C4-2B (cell line): ENCODE data around the gene ABHD15.

ENCODE experiments used
- H3K27ac ChIP-seq: fragments of 450-650 bp; 2 replicates; pipeline ENCODE4 v1.5.1; 2017
- ZFX ChIP-seq: fragments of 450-650 bp; IDR thresholded peaks from 2 replicates; pipeline ENCODE4 v1.6.1; 2017
- TF ChIP-seq, protein P1 (sequence below): fragments of 450-650 bp; conservative IDR thresholded peaks from 2 replicates; pipeline ENCODE4 v1.5.1; 2017; ENCODE audit warnings: mild to moderate bottlenecking

ABHD15 gene

DNA sequence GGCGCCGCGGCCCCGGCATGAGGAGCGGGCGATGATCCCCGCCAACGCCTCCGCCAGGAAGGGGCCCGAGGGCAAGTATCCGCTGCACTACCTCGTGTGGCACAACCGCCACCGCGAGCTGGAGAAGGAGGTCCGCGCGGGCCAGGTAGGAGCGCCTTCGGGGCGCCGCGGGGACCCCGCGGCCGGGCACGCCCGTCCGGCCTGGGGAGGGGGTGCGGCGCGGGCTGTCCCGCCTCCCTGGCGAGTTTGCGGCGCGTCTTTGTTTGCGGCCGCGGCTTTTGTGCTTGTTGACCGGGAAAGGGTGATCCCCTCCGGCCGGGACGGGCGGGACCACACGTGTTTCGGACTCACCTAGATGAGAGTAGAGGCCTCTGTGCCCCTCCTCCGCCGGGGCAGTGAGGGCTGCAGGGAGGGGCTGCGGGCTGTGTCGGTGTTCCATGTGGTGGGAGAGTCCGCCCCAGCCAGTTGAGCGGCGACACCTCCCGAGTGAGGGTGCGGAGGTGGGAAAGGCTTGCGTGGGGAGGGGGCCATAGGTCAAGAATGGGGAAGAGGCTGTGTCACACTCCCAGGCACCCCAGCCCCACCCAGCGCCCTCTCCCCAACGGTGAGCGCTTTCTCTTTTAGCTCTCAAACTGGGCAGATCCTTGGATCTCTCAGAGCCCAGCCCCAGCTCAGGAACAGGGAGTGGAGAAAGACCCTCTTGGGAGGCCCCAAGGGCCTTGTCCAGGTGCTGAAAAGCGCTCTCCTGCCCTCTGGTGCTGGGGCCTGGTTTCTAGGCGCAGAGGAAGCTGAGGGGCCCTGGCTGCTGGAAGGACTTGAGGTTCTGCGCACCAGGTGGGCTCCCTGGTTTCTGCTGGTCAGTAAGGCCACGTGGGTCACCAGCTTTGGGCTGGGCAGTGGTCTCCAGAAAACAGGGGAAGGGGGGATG lies 27.0 kb upstream of the ABHD15 start:
- H3K27ac ChIP-seq: peak overlapping the region; percentile 89
- 0 out of 2 replicates have a peak, but pooled peaks have one; percentile 27 for TF ChIP-seq ZFX
- TF ChIP-seq, protein P1, sequence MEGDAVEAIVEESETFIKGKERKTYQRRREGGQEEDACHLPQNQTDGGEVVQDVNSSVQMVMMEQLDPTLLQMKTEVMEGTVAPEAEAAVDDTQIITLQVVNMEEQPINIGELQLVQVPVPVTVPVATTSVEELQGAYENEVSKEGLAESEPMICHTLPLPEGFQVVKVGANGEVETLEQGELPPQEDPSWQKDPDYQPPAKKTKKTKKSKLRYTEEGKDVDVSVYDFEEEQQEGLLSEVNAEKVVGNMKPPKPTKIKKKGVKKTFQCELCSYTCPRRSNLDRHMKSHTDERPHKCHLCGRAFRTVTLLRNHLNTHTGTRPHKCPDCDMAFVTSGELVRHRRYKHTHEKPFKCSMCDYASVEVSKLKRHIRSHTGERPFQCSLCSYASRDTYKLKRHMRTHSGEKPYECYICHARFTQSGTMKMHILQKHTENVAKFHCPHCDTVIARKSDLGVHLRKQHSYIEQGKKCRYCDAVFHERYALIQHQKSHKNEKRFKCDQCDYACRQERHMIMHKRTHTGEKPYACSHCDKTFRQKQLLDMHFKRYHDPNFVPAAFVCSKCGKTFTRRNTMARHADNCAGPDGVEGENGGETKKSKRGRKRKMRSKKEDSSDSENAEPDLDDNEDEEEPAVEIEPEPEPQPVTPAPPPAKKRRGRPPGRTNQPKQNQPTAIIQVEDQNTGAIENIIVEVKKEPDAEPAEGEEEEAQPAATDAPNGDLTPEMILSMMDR: no peak; the same call in 1 of the 2 replicates

DNA sequence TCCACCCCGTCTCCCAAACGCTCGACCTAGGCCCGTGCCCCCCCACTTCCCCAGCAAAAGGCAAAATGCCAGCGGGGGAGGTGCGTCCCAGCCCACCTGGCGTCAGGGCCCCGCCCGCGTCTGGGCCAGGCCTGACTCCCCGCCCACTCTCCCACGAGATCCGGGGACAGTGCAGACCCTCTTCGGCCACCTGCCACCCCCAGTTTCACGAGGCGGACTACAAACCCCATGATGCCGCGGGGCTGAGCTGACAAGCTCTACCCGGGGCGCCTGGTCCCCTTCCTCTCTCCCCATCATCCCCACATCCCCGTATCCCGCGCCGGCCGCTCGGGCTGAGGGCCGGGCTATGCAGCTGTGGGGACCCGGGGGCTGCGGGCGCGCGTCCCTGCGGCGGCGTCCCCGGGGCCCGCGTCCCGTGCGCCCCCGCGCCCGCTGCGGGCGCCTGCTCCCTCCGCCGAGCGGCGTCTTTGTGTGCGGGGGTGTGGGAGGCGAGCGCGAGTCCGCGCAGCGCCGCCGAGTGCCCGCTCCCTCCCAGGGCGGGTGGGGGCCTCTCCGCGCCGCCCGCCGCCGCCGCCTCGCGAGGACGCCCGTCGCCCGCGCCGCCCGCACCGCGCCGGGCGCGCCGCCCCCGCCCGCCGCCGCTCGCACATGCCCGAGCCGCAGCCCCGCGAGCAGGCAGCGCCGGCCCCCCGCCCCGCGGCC lies 26.2 kb upstream of the ABHD15 start, which contains the start of gene ANKRD13B:
Gene ANKRD13B (plus strand): TSS at position 283 of the 702 bp plus-strand sequence. CDS start 490 bp downstream, outside the sequence.
- TF ChIP-seq, protein P1: no peak
- TF ChIP-seq ZFX: 0 out of 2 replicates have a peak, but pooled peaks have one; percentile 11
- H3K27ac ChIP-seq: peak within 1 kb of the TSS; percentile 89

DNA sequence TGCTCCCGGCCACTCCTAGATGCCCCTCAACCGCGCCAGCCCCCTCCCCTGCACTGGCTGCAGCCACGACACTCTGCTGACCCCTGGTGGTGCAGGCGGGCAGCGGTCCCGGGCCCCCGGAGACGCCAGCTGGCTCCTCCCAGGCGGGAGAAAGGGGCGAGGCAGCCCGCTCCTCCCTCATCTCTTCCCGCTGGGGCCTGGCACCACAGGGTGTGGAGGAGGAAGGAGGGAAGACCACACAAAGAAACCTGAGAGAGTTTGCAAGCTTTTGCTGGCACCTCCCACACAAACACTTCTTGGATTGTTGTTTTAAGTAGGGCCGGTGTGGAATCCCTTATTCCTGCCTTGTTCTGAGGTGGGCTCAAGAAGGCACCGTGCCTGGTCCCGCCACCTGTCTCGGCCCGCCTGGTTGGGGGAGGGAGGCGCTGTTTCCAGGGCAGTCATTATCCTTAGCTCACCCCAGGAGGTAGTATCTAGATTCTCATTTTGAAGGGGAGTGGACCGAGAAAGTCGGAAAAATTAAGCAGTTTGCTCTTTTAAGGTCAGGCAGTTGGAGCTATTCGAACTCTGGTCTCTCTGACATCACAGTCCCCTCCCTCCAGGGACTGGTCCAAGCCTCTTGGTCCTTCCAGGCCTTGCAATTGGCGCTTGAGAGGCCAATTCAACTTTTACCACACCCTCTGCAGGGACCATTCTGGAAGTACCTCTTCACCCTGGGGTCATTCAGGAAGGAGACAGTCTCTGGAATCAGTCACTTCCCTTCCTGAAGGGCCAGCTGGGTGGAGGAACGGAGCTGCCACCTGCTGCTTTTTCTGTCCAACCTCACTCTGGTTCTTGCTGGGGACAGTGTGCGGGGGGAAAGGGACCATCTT lies 25.1 kb upstream of the ABHD15 start:
- peak overlapping the region; percentile 89 for H3K27ac ChIP-seq
- TF ChIP-seq ZFX: no peak
- TF ChIP-seq, protein P1: peak; percentile 99

DNA sequence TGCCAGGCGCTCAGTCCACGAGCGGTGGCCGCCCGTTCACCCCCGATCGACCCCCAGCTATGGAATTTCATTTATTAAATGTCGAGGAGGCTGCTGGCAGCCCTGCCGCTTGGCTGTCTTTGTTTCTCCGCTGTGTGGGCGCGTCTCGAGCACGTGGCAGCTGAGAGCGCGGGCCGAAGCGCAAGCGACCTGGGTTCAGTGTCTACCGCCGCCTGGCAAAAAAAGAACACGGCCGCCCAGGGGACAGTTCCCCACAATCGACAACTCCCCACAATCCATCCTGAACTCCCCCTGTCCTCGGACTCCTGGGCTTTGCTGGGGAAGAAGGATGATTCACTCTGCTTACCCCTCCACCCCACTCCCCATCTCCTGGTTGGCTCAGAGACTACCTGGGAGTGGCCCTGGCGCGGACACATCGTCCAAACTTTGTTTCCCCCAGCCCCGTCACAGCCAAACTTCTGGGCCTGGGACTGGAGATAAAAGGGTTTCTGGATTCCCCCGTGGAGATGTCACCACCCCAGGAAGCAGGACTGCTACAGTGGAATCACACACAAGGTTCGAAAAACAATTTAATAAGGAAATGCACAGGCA lies 24.4 kb upstream of the ABHD15 start:
- no peak for TF ChIP-seq ZFX
- TF ChIP-seq, protein P1: 0 out of 2 replicates have a peak, but pooled peaks have one; percentile 14
- H3K27ac ChIP-seq: peak overlapping the region; percentile 89

DNA sequence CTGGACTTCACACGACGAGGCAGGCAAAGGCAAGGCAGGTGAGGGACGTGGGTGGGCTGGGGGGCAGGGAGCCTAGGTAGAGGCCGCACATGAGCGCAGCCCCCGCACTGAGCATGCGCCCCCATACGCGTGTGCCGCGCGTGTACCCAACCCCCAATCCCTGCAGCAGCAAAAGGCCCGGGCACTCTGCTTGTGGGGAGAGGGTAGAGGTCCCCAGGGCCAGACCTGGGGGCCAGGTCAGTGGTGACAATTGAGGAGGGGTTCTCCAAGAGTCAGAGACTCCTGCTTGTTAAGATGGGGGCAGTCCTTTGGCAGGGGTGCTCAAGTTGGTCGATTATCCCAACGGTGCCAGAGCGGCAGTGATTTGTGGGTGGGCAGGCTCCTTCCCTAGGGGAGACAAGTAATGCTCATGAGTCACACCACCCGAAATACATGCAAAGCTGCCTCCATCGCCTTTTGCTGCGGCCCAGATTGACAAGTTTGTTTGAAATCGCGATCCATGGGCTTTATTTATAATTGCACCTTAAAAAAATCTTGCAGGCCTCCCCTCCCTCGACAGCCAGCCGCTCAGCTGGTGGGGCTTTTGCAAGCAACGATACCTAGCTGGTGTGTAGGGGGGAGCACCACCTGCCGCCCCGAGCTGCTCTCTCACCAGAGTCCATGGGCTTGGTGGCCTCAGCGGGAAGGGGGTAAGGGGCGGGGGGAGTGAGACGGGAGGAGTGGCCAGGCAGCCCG lies 23.7 kb upstream of the ABHD15 start:
- no peak for TF ChIP-seq ZFX
- TF ChIP-seq, protein P1: no peak
- H3K27ac ChIP-seq: peak overlapping the region; percentile 89
